Activated CD4-positive, alpha-beta T cell treated with anti-CD3 and anti-CD28 coated beads, Interleukin-2, amount 50 U/mL, for 4 hours (primary cell): ENCODE data around the gene PRAC2.

ENCODE experiments used
- DNase-seq, 2 experiments: peaks; one replicate each; pipeline ENCODE4 v3.0.0-alpha.2; 2020

Gene PRAC2

DNA sequence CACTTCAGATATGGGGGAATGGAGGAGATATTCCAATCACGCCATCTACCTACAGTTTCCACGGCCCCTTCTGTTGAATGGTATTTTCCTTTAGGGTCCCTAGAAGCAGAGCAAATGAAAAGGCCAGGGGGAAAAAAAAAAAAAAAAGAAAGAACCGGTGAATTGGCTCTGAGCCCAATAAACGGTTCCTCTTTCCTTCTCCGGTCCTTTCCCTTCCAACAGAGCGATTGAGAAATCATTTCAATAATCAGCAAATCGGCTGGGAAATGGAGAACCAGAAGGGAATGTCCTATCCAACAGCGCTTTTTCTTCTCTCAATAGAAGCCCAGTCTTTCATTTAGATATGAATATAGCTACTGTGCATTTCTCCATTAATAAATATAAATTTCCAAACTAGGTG is 32.4 kb downstream of the PRAC2 start:
- DNase-seq = no peak

DNA sequence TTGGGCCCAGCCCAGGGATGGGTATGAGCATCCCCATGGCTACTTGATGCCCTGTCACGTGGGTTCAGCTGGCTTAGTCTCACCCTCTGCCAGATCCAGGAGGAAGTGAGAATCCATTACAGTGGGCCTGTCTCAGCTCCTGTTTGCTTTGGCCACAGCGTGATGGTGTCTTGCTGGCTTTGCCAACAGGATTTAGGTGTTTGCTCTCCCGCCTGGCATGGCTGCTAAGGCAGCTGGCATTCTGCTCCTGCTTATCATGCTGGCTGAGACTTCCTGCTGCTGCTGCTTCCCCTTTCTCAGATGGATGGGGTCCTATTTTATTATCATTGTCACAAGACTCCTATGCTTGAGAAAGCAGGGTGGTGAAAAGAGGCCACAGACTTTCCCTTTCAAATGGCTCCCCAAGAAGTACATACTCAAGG is 33.9 kb downstream of the PRAC2 start:
- no peak for DNase-seq

DNA sequence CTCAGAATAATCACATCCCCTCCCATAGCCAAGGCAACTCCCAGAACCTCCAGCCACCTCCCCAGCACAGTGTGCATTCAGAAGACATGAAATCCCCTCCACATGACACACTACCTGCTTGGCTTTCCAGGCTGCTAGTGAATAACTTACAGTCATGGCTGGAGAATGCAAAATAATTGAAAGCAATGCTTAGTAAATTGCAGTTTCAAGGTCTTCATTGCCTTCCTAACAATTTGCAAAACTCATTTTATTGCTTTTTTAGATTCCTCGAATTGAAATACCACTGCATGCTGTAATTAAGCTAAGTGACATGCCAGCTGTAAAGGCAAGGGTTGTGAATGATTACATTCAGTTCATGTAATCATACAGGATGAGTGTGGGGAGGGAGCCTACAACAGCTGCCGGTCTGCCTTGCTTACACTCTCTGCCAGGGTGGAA is 34.6 kb downstream of the PRAC2 start:
- DNase-seq = no peak

DNA sequence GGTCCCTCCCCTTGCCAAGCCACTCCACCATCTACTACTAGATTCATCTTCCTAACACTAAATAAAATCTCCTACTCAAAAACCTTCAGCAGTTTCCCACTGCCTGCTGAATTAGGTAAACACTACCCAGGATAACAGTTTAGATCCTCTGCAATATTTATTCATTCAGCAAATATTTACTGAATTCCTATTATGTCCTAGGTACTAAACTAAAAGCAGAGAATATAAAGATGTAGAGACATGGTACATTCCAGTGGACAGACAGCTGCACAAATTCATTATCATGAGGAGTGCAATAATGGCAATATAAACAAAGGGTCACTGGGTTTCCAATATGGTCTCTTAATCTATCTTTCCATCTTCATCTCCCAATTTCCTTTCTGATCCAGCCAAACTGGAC is 36.3 kb downstream of the PRAC2 start:
- DNase-seq = no peak

DNA sequence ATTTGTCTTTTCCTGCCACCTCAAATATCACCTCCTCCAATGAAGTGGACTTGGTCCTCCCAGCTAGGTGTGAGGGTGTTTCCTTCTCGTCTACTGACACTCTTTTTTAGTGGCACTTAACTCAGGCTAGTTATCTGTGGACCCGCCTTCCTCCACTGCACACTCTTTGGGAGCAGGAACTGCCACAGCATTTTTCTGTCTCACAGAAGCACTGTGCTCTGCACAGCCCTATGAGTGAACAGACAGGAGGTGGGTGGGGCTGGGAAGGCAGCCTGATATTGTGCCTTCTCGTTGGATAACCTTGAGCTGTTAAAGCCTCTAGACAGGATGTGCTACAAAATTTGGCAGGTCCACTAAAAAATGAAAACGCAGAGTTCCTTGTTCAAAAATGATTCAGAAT is 37.4 kb downstream of the PRAC2 start:
- DNase-seq = no peak

DNA sequence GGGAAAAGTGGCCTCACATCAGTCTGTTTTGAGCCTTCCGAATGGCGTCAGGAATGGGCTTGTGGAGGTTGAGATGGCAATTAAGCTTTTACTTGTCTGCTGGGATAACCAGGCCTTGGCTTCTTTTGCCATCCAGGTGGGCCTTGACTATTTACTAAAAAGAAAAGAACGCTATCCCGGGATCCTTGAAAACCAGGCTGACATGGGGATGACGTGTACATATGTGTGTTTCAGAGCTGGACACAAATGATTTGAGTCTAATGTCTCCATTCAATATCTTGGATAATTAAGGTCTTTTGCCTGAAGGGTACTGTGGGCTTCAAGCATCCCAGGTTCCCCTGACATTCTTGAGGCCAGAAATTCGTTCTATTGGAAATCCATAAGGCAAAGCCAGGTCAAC is 38.1 kb downstream of the PRAC2 start:
- DNase-seq = no peak

DNA sequence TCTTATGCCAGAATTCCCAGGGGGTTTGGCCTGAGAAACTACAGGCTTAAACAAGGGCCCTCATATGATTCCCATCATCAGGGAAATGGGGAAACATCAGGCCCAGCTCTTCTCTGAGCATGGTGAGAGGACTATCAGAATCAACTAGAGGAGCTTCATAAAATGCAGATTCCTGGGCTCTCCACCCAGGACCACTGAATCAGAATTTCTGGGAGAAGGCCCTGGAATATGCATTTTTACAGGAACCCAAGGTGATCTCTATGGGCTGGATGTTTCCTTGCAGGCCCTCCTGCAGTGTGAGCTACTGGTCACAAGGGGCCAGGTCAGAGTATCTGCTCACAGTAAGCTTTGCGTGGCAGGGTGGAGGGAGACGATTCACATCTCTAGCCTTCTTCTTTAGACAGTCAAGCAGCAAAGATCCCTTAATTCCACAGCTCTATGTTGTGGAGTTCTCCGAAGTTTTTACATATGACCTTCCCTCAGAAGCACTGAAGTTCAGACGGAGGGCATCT is 44.3 kb downstream of the PRAC2 start:
- DNase-seq = no peak

DNA sequence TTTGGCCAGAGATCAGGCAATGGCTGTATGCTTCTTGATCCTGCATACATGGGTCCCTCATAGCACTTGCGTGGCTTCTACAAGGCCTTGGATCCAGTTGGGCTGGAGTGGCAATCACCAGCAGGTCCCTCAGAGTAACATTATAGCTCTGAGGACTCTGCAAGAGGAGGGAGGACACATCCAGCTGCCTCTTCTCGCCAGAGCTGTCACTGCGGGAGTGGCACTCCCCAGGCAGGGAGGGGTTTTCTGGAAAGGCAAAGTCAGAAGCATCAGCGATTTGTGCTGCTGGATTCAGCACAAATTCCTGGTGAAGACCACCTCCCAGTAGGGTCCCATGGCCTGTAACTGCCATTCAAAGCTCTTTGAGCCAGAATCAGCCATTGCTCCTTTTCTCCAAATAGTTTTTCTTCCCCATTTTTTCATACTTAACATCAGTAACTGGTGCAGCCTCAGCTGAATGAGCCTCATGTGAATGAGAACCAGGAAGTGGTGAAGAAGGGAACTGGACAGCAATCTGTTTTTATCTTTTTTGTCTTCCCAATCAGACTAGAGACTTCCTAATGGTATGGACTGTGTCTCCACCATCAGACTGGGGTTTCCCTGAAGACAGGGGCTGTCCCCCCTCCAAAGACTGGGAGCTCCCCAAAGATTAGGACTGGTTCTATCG is 46.2 kb downstream of the PRAC2 start:
- no peak for DNase-seq

DNA sequence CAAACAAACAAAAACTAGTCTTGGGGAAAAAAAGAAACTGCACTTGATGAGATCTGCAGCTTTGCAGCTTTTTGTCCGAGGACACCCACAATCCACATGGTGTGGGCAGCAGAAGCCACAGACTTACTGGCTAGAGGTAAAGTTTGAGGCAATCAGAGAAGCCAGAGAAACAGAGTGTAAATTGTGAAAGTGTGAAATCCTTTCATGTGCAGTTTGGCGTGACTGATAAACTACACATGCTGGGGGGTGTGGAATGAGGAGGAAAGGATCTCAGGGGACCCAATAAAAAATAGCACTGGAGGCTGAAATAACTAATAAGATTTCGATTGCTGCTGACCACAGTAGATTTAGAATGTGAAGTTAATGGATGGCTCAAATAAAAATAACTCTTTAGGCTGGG is 48.0 kb downstream of the PRAC2 start:
- DNase-seq = no peak

DNA sequence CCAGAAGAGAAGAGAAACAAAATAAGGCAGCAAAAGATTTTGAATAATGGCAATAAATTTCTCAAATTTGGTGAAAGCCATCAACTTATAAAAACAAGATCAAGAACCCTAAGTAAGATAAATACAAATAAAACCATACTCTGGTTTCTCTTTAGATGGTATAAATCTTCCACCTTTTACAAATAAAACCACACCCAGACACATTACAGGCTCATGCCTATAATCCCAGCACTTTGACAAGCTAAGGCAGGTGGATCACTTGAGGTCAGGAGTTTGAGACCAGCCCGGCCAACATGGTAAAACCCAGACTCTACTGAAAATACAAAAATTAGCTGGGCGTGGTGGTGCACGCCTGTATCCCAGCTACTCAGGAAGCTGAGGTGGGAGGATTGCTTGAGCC is 50.3 kb downstream of the PRAC2 start:
- DNase-seq = no peak
